ENCODE data around the gene SLC16A2. TPM values are rescaled to one million over a fixed set of nuclear protein-coding genes. Genes with fewer than 3 reads are reported as not detected.
A peak's percentile ranks its signal among the peaks of the same experiment; 100 is the strongest.

The SLC16A2 gene
- total RNA-seq, 1 experiment from 2014 or later, result 0.32 TPM

DNA sequence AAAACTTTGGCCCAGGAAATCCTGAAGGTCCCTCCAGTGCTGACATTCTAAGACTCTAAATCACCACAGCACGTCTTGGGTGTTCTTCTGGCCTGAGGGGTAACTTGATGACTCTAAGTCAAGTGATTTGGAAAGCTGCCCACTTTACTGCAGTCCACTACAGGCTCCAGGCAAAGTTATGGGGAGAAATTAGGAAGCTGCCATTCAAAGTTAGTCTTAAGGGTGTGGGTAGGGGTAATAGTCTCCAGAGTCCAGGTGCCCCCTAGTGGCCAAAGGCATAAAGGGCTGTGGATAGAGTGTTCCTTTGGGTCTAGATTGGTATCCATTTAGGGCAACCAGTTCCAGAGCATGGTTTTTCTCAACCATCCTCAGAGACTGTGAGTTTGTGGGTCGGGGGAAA is 38.7 kb upstream of the SLC16A2 start:
- intact Hi-C loops (cut with micrococcal nuclease), result loop anchor here (1.0 to 10.0 kb wide), 4 partner anchors 75 to 1222 kb away; no protein-coding TSS in a partner anchor
- Histone ChIP-seq H3K9me3 (ENCODE audit: control insufficient read depth in 1 of 2, insufficient read depth in 1 of 2, low read depth in 1 of 2, low read length in 2 of 2) (no peaks in the 10 kb centered on the region), H3K36me3 (ENCODE audit: control insufficient read depth in 1 of 2, insufficient read depth in 2 of 2, low read length in 2 of 2) (no peaks in the 10 kb centered on the region), H3K27me3 (ENCODE audit: insufficient read depth, low read length) (no peaks in the 10 kb centered on the region), H3K4me2 (ENCODE audit: low read length) (no peak overlapping the region), H2AFZ (ENCODE audit: low read depth, low read length, poor library complexity, severe bottlenecking) (no peak overlapping the region), H4K20me1 (ENCODE audit: insufficient read depth) (no peaks in the 10 kb centered on the region), H3K79me2 (ENCODE audit: insufficient read depth, low read length) (no peaks in the 10 kb centered on the region), H3K9ac (ENCODE audit: low read length) (no peak overlapping the region), H3K4me3 (replicated peaks in 1 of 2; ENCODE audit: low read depth in 1 of 2, low read length in 2 of 2) (no peak overlapping the region), H3K27ac (ENCODE audit: low read depth, low read length) (no peak overlapping the region), H3K4me1 (ENCODE audit: control insufficient read depth in 1 of 2, insufficient read depth in 2 of 2, low read length in 2 of 2) (no peaks in the 10 kb centered on the region), H3K9me2 (ENCODE audit: insufficient read depth) (no peaks in the 10 kb centered on the region)
- ATAC-seq (peak; percentile 94), DNase-seq (ENCODE audit: low read depth, low spot score) (peak; percentile 41)
- ChIA-PET POLR2A (no interaction called here), RAD21 (ENCODE audit: low non-redundant PET in 1 of 2, low total read pairs in 2 of 2, uncharacterized antibody in 2 of 2, unreplicated experiment in 2 of 2) (no interaction called here), CTCF (interaction anchor here (0.9 kb wide), 2 partner anchors 10 to 133 kb away, joined by 3 read pairs; no protein-coding TSS in a partner anchor)
- no peak for TF ChIP-seq YY1 (IDR thresholded peaks at IDR 0.05; ENCODE audit: extremely low read depth, insufficient replicate concordance, low read depth, low read length)
- TF ChIP-seq ZBTB33 (IDR thresholded peaks at IDR 0.05; ENCODE audit: extremely low read depth, insufficient replicate concordance, low read length), result no peak
- TF ChIP-seq MAX (IDR thresholded peaks at IDR 0.05), result no peak
- no peak for TF ChIP-seq CBX3 (IDR thresholded peaks at IDR 0.05; ENCODE audit: low read depth)
- TF ChIP-seq SP1 (IDR thresholded peaks at IDR 0.05; ENCODE audit: low read depth), result no peak
- TF ChIP-seq CTCF (IDR thresholded peaks at IDR 0.05 in 2 of 3, conservative IDR thresholded peaks at IDR 0.05 in 1 of 3; ENCODE audit: borderline replicate concordance in 1 of 3, insufficient read depth in 1 of 3, low read depth in 2 of 3, low read length in 2 of 3), result peak; percentile 41 to 77 (median 66); a peak in 5 of 6 replicates
- TF ChIP-seq ELF1 (IDR thresholded peaks at IDR 0.05; ENCODE audit: borderline replicate concordance, low read depth), result no peak
- no peak for TF ChIP-seq EZH2 (IDR thresholded peaks at IDR 0.05)
- TF ChIP-seq SRF (IDR thresholded peaks at IDR 0.05; ENCODE audit: low read depth), result no peak
- no peak for TF ChIP-seq SIN3A (IDR thresholded peaks at IDR 0.05; ENCODE audit: low read depth)
- no peak for TF ChIP-seq POLR2A (IDR thresholded peaks at IDR 0.05; ENCODE audit: borderline replicate concordance, extremely low read depth, insufficient read depth, insufficient read length)
- TF ChIP-seq RAD21 (IDR thresholded peaks at IDR 0.05; ENCODE audit: low read depth), result peak; percentile 60
- TF ChIP-seq, protein P1, sequence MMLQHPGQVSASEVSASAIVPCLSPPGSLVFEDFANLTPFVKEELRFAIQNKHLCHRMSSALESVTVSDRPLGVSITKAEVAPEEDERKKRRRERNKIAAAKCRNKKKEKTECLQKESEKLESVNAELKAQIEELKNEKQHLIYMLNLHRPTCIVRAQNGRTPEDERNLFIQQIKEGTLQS (IDR thresholded peaks at IDR 0.05), result no peak
- TF ChIP-seq EGR1 (IDR thresholded peaks at IDR 0.05; ENCODE audit: low read depth), result no peak
- TF ChIP-seq JUND (IDR thresholded peaks at IDR 0.05), result no peak
- no TSS peak for BruUV-seq (replicated peaks)

Measured in HCT116 (cell line).